Brain pericyte (primary cell): ENCODE measurements around the gene PITHD1.
"Not testable (repeated sequence)": the region's sequence is repeated elsewhere in the genome, so short reads cannot be mapped to it uniquely, and the experiment has no call there.

ENCODE experiments used
- DNase-seq: peaks from one replicate; pipeline ENCODE4 v3.0.0-alpha.2; 2012; ENCODE audit warnings: low read depth, low spot score

PITHD1 gene

GRCh38 chr1:23774174-23774880 lies 3.9 kb upstream of the PITHD1 start:
- DNase-seq: no peak

GRCh38 chr1:23776217-23776616 lies 2.0 kb upstream of the PITHD1 start:
- DNase-seq: no peak

GRCh38 chr1:23779826-23780371 lies 1.7 kb downstream of the PITHD1 start:
- DNase-seq: no peak

- DNase-seq: not testable (repeated sequence)
These were observed 4.9 kb downstream of the PITHD1 start for GRCh38 chr1:23783141-23783540.

- no peak for DNase-seq
These were observed 6.6 kb downstream of the PITHD1 start for GRCh38 chr1:23784846-23785245.

- DNase-seq: no peak
These were observed 9.5 kb downstream of the PITHD1 start for GRCh38 chr1:23787701-23788100.

- no peak for DNase-seq
These were observed 10.5 kb downstream of the PITHD1 start for GRCh38 chr1:23788695-23789094.

- peak; percentile 56 for DNase-seq
These were observed 12.7 kb downstream of the PITHD1 start, which contains the start of gene LYPLA2 for GRCh38 chr1:23790696-23791515. Gene LYPLA2 (plus strand): TSS chr1:23791145. CDS start chr1:23792683, 1,538 bp downstream.

GRCh38 chr1:23791516-23792047 lies 13.4 kb downstream of the PITHD1 start:
- DNase-seq: no peak

GRCh38 chr1:23792151-23792945 lies 14.1 kb downstream of the PITHD1 start:
- no peak for DNase-seq

GRCh38 chr1:23793018-23793781 lies 15.0 kb downstream of the PITHD1 start:
- DNase-seq: no peak

GRCh38 chr1:23793861-23794731 lies 15.9 kb downstream of the PITHD1 start:
- no peak for DNase-seq

GRCh38 chr1:23794732-23795182 lies 16.5 kb downstream of the PITHD1 start:
- not testable (repeated sequence) for DNase-seq

- no peak for DNase-seq
These were observed 17.7 kb downstream of the PITHD1 start for GRCh38 chr1:23795676-23796465.

GRCh38 chr1:23796466-23797271 lies 18.5 kb downstream of the PITHD1 start:
- DNase-seq: no peak

- no peak for DNase-seq
These were observed 19.5 kb downstream of the PITHD1 start for GRCh38 chr1:23797478-23798448.

- no peak for DNase-seq
These were observed 20.5 kb downstream of the PITHD1 start for GRCh38 chr1:23798662-23799142.
